GM10248 (cell line): Measurements from ENCODE around the gene ZBTB40.

ENCODE experiments used
- CTCF ChIA-PET: fragments of 300-600 bp; sonication (Branson Sonifier 250); formaldehyde crosslinking; extraction: SDS; loops from one replicate; lab custom pipeline; 2021; ENCODE audit warnings: antibody characterized with exemption; lab: Yijun Ruan, JAX
- POLR2A ChIA-PET: fragments of 350-650 bp; sonication (Branson Sonifier 250); formaldehyde crosslinking; extraction: SDS; loops from one replicate; lab custom pipeline; 2020; ENCODE audit warnings: antibody characterized with exemption; lab: Yijun Ruan, JAX
- DNase-seq: peaks from one replicate; pipeline ENCODE4 v3.0.0; 2012; ENCODE audit errors: extremely low spot score
- TF ChIP-seq, protein P1 (sequence below): IDR thresholded peaks from 2 replicates; pipeline ENCODE4 v1.5.1; 2012; ENCODE audit warnings: mild to moderate bottlenecking, low read depth; ENCODE audit errors: extremely low read depth, missing control alignments, control extremely low read depth

ZBTB40 gene

DNA sequence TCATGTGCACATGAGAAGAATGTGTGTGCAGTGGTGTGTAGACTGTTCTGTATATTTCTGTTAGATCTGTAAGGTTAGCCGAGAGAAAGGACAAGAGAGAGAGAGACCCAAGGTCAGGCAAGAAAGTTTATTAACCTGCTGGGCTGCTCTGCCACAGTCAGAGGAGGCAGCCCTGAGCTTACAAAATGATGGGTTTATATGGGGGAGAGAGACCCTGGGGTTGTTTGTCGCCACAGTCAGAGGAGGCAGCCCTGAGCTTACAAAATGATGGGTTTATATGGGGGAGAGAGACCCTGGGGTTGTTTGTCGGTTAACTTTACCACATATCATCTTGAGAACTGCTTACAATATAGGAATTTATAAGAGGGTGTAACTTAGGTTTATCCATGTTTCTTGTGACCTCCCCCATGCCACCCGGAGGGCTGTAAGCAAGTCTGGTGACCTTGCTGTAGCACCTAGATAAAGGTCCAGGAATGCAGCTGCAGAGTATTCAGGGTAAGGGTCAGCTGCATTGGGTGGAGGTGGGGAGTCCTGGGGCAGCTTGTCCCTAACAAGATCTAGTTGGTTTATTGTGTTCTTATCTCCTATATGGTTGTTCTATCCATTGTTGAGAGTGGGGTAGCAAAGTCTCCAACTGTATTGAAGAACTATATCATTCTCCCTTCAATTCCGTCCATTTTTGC, 9.3 kb upstream of the ZBTB40 start:
- POLR2A ChIA-PET: no interaction called here
- CTCF ChIA-PET: no interaction called here
- TF ChIP-seq, protein P1, sequence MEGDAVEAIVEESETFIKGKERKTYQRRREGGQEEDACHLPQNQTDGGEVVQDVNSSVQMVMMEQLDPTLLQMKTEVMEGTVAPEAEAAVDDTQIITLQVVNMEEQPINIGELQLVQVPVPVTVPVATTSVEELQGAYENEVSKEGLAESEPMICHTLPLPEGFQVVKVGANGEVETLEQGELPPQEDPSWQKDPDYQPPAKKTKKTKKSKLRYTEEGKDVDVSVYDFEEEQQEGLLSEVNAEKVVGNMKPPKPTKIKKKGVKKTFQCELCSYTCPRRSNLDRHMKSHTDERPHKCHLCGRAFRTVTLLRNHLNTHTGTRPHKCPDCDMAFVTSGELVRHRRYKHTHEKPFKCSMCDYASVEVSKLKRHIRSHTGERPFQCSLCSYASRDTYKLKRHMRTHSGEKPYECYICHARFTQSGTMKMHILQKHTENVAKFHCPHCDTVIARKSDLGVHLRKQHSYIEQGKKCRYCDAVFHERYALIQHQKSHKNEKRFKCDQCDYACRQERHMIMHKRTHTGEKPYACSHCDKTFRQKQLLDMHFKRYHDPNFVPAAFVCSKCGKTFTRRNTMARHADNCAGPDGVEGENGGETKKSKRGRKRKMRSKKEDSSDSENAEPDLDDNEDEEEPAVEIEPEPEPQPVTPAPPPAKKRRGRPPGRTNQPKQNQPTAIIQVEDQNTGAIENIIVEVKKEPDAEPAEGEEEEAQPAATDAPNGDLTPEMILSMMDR: no peak
- DNase-seq: no peak

DNA sequence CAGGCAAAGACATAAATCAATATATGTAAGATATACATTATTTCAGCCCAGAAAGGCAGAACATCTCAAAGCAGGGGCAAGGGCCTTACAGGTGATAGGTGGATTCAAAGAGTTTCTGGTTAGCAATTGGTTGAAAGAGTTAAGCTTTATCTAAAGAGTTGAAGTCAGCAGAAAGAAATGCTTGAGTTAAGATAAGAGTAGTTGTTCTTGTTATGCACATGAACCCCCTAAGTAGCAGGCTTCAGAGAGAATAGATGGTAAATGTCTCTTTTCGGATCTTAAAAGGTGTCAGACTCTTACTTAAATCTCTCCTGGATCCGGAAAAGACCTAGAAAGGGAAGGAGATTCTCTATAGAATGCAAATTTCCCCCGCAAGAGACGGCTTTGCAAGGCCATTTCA, 8.3 kb upstream of the ZBTB40 start:
- DNase-seq: no peak
- TF ChIP-seq, protein P1: no peak
- ChIA-PET POLR2A (no interaction called here), CTCF (no interaction called here)

GRCh38 chr1:22444856-22445255, 6.8 kb upstream of the ZBTB40 start:
- CTCF ChIA-PET: no interaction called here
- POLR2A ChIA-PET: no interaction called here
- TF ChIP-seq, protein P1: no peak
- DNase-seq: no peak

DNA sequence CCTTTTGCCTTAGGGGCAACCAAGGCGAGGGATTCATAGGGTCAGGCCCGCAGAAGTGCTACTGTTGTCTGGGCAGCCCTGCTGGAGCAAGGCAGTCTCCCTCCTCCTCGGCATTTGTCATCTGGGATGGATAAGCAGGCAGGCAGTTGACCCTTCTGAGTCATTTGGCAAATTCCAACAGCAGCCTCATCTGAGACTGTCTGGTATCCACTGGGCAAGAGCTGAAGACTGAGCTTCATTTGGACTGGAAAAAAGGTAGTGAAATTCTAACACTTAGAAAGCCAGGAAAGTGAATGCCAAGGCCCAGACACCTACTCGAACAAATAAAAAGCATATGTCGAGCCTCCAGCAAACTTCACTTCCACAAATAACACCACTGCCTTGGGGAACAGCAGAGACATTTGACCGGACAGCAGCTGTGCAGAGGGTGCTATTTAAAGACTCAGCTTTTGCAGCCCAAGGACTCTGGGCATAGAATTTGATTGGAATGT, 4.0 kb upstream of the ZBTB40 start:
- TF ChIP-seq, protein P1: no peak
- DNase-seq: no peak
- POLR2A ChIA-PET: interaction anchor here (0.7 kb wide), 1 partner anchor 373 kb away, joined by 3 read pairs; no protein-coding TSS in a partner anchor
- CTCF ChIA-PET: no interaction called here

DNA sequence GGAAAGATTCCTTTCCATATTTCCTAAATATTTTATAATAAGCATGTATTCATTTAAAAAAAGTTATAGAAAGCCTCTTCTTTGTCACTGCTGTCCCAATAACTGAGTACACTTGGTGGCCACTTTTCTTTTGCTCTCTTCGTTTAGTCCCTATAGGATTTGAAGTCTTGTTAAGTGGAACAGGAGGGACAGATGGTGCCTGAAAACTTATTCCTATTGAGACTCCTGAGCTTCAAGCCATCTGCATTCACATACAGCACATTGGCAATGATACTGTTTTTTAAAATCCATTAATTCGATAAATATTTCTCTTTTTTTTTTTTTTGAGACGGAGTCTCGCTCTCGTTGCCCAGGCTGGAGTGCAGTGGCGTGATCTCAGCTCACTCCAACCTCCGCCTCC, 2.0 kb upstream of the ZBTB40 start:
- POLR2A ChIA-PET: no interaction called here
- TF ChIP-seq, protein P1: no peak
- CTCF ChIA-PET: interaction anchor here (1.2 to 2.1 kb wide), 2 partner anchors 25 to 33 kb away, joined by 4 to 8 read pairs; no protein-coding TSS in a partner anchor
- DNase-seq: no peak

DNA sequence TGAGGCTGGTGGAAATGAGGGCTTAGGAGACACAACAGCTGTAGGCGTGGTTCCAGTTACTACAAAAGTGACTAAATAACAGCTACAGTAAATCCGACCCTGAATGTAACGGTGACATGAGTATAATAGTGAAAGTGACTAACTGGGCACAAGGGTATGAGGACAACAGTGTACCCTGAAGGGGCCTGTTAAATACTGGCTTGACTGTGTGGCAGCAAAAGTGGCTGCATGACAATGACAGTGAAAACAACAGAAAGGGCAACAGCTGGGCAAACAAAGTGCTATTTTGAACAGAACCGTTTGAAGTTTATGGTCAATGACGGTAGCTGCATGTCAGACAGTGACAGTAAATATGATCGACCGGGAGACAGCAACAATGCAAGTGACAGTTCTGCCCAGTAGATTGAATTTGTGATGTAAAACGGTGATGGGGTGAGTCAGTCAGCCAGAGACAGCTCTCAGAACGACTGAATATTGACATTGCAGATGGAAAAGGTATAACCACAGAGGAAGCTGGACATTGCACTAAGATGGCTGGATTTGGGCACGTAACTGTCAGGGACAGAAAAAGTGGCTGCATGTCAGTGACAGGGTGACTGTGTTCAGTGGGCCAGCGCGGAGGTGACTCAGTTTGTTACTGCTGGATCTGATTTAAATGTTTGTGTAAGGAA, 1.2 kb upstream of the ZBTB40 start:
- TF ChIP-seq, protein P1: no peak
- no peak for DNase-seq
- POLR2A ChIA-PET: no interaction called here
- CTCF ChIA-PET: interaction anchor here (1.2 to 2.1 kb wide), 2 partner anchors 24 to 34 kb away, joined by 4 to 8 read pairs; no protein-coding TSS in a partner anchor
